Measurements from ENCODE around the gene ARHGAP32.
"Not testable (repeated sequence)": the region's sequence is repeated elsewhere in the genome, so short reads cannot be mapped to it uniquely, and the experiment has no call there.

The ARHGAP32 gene

DNA sequence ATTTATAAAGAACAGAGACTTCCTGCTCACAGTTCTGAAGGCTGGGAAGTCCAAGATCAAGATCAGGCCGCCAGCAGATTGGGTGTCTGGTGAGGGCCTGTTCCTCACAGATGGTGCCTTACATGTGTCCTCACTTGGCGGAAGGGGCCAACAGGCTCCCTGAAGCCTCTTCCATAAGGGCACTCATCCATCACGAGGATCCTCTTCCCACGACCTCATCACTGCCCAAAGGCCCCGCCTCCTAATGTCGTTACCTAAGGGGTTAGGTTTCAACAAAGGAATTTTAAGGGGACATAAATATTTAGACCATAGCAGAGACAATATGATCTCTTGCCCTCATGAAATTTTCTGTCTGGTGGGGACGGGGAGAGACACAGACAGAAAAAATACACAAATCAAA lies 268.0 kb downstream of the ARHGAP32 start:
- no peak for DNase-seq (ENCODE audit: low read depth)
- H3K4me3 ChIP-seq (ENCODE audit: control insufficient read depth, low read depth, low read length) = no peak overlapping the region
- TF ChIP-seq, protein P1, sequence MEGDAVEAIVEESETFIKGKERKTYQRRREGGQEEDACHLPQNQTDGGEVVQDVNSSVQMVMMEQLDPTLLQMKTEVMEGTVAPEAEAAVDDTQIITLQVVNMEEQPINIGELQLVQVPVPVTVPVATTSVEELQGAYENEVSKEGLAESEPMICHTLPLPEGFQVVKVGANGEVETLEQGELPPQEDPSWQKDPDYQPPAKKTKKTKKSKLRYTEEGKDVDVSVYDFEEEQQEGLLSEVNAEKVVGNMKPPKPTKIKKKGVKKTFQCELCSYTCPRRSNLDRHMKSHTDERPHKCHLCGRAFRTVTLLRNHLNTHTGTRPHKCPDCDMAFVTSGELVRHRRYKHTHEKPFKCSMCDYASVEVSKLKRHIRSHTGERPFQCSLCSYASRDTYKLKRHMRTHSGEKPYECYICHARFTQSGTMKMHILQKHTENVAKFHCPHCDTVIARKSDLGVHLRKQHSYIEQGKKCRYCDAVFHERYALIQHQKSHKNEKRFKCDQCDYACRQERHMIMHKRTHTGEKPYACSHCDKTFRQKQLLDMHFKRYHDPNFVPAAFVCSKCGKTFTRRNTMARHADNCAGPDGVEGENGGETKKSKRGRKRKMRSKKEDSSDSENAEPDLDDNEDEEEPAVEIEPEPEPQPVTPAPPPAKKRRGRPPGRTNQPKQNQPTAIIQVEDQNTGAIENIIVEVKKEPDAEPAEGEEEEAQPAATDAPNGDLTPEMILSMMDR (IDR thresholded peaks at IDR 0.05; ENCODE audit: control insufficient read depth, insufficient read depth, low read depth, low read length, missing control alignments) = no peak

DNA sequence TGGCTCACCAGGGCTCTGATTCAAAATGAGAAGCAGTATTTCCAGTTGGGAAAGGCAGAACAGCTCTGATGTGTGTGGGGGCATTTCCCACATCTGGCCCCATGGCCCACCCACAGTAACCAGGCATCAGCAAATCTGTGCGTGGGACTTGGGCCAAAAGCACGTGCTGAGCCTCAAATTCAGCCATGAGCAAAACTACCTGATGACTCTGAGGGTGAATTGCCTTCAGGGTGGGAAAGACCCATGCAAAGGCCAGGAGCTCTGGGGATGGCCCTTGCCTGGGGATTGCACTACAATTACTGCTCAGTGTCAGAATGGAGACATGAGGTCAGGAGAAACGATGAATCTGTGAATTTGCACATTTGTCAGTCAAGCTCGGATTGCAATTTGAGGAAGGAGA lies 270.3 kb downstream of the ARHGAP32 start:
- no peak for DNase-seq (ENCODE audit: low read depth)
- TF ChIP-seq, protein P1 (IDR thresholded peaks at IDR 0.05; ENCODE audit: control insufficient read depth, insufficient read depth, low read depth, low read length, missing control alignments) = no peak
- no peak overlapping the region for H3K4me3 ChIP-seq (ENCODE audit: control insufficient read depth, low read depth, low read length)

DNA sequence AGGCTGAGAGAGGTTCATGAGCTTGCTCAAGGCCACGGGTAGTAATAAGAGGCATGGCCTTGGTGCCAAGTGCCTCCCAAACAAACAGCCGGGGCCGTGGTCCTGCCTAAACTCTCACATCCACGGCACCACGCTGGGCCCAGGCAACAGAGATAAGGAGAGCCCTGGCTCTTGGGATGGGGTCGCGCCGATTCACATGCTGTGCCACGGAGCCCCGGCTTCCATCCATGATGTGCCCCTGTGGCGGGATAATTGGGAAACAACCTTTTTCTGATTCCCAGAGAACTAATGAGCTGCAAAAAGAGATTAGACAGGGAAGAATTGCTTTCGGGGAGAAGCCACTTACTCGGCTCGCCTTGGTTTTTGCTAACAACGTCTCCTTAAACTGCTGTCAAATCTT lies 271.5 kb downstream of the ARHGAP32 start:
- TF ChIP-seq, protein P1 (IDR thresholded peaks at IDR 0.05; ENCODE audit: control insufficient read depth, insufficient read depth, low read depth, low read length, missing control alignments) = no peak
- no peak overlapping the region for H3K4me3 ChIP-seq (ENCODE audit: control insufficient read depth, low read depth, low read length)

DNA sequence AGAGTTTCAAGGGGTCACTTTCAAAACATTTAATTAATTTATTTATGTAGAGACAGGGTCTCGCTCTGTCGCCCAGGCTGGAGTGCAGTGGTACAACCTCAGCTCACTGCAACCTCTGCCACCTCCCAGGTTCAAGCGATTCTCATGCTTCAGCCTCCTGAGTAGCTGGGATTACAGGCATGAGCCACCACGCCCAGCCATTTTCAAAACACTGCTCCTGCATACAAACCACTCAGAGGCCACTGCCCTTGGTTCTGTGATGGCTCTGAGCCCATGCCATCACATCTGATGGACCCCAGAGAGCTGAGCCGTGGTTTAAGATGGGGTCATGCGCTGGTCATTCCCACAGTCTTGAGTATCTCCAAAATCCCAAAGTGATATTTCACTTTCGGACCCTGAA lies 272.5 kb downstream of the ARHGAP32 start:
- H3K4me3 ChIP-seq (ENCODE audit: control insufficient read depth, low read depth, low read length); DNase-seq (ENCODE audit: low read depth): not testable (repeated sequence)

More for the DNA sequence above, 271.5 kb downstream of the ARHGAP32 start:
- DNase-seq (ENCODE audit: low read depth) = no peak

DNA sequence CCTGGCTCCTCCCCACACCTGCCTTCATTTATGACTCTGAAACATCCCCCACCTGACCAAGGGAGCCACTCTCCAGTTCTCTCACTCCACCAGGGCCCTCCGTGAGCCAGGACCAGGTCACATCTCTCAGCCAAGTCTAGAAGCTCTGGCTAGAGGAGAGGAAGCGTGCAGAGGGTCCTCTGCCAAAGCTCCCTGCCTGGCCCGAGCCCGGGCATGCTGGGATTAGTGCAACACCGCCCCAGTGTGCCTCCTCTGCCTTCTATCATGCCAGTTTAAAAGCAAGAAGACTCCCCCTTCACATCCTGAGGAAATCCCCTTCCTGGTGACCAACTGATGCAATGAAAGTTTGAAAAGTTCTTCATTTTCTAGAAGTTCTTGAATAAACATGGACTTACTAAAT lies 272.9 kb downstream of the ARHGAP32 start:
- H3K4me3 ChIP-seq (ENCODE audit: control insufficient read depth, low read depth, low read length) = no peak overlapping the region
- DNase-seq (ENCODE audit: low read depth) = no peak
- TF ChIP-seq, protein P1 (IDR thresholded peaks at IDR 0.05; ENCODE audit: control insufficient read depth, insufficient read depth, low read depth, low read length, missing control alignments) = no peak

DNA sequence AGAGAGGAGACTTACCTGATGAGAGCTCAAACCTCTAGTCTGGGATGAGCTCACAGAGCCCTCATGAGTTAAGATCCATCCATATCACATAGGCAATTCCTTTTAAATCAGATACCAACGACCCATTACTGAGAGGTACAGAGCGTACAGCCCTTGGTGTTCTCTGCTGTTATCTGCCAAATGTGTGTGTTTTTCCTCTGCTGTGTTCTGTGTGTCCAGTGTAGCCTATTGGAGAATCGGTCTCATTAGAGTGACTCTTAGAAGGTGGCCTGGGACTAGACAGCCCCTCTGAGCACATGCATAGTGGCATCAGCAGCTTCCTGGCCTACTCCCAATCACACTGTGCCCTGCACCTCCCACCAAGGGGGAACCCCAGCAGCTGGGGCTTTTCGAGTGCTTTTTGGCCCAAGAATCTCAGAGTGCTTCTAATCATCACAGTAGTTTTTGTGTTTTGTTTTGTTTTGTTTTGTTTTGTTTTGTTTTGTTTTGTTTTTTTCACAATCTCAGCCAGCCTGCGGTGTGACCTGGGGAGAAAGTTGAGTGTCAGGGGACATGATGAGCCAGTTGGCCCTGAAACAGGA lies 274.9 kb downstream of the ARHGAP32 start:
- TF ChIP-seq, protein P1 (IDR thresholded peaks at IDR 0.05; ENCODE audit: control insufficient read depth, insufficient read depth, low read depth, low read length, missing control alignments) = no peak
- H3K4me3 ChIP-seq (ENCODE audit: control insufficient read depth, low read depth, low read length) = no peak overlapping the region
- DNase-seq (ENCODE audit: low read depth) = no peak

DNA sequence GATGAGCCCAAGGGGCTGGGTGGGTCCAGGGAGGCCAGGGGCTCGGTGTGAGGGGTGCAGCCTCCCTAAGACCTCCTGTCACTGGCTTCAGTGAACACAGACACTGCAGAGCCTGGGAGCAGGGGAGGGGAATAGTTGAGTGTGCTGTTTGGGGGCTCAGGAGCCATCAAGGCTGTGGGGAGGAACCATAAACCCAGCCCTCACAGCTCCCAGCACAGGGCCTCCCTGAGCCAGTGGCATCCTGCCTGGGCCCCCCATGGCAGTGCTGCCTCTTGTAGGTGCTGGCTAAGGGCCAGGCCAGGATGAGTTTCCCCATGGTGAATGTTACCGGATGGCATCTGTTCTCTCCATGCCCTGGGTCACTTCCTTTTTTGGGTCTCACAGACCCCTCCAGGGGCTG lies 275.4 kb downstream of the ARHGAP32 start:
- no peak overlapping the region for H3K4me3 ChIP-seq (ENCODE audit: control insufficient read depth, low read depth, low read length)
- TF ChIP-seq, protein P1 (IDR thresholded peaks at IDR 0.05; ENCODE audit: control insufficient read depth, insufficient read depth, low read depth, low read length, missing control alignments) = no peak
- no peak for DNase-seq (ENCODE audit: low read depth)
